HL-60 (cell line): Measurements from ENCODE around the gene ESPNL.

Experiments used
- DNase-seq, 2 experiments: peaks; one replicate each; pipeline ENCODE4 v3.0.0-alpha.2; 2010 to 2020; ENCODE audit warnings: low read depth in 1 of 2, low spot score in 1 of 2
- H3K27ac ChIP-seq: fragments of 250-450 bp; sonication (Bioruptor Pico); replicated peaks from 2 replicates; pipeline ENCODE4 v1.5.1; 2020; ENCODE audit warnings: mild to moderate bottlenecking, moderate library complexity
- H3K27me3 ChIP-seq: fragments of 250-450 bp; sonication (Bioruptor Pico); 2 replicates; pipeline ENCODE4 v1.5.1; 2021; ENCODE audit warnings: mild to moderate bottlenecking, moderate library complexity; ENCODE audit not compliant: insufficient read depth, poor library complexity, severe bottlenecking
- H3K4me3 ChIP-seq: replicated peaks from 2 replicates; pipeline ENCODE4 v1.5.1; 2011; ENCODE audit warnings: mild to moderate bottlenecking, control low read depth, low read length; ENCODE audit not compliant: insufficient read depth
- CTCF ChIP-seq: IDR thresholded peaks from one replicate; pipeline ENCODE4 v1.5.1; 2011; ENCODE audit warnings: low read length, control low read depth, inconsistent platforms; ENCODE audit not compliant: insufficient read depth
- GABPA ChIP-seq: IDR thresholded peaks from 2 replicates; pipeline ENCODE4 v1.6.1; 2012; ENCODE audit warnings: low read depth
- POLR2AphosphoS5 ChIP-seq: IDR thresholded peaks from 2 replicates; pipeline ENCODE4 v1.6.1; 2012; ENCODE audit warnings: low read depth
- REST ChIP-seq: IDR thresholded peaks from 2 replicates; pipeline ENCODE4 v1.6.1; 2012; ENCODE audit warnings: low read depth; ENCODE audit not compliant: insufficient replicate concordance
- SPI1 ChIP-seq: IDR thresholded peaks from 2 replicates; pipeline ENCODE4 v1.6.1; 2012; ENCODE audit warnings: low read depth, mild to moderate bottlenecking, borderline replicate concordance

Gene ESPNL

GRCh38 chr2:238127165-238128060 is 27.3 kb downstream of the ESPNL start:
- H3K27ac ChIP-seq, result no peak overlapping the region
- TF ChIP-seq POLR2AphosphoS5 (no peak), CTCF (no peak), GABPA (no peak), REST (no peak), SPI1 (no peak)

GRCh38 chr2:238128061-238128440 is 27.9 kb downstream of the ESPNL start:
- no peak overlapping the region for H3K4me3 ChIP-seq
- no peaks in the 10 kb centered on the region for H3K27me3 ChIP-seq
- no peak for DNase-seq
- H3K27ac ChIP-seq, result no peak overlapping the region
- TF ChIP-seq POLR2AphosphoS5 (no peak), CTCF (no peak), REST (no peak), GABPA (no peak), SPI1 (no peak)

More at GRCh38 chr2:238127165-238128060, 27.3 kb downstream of the ESPNL start:
- Histone ChIP-seq H3K4me3 (no peak overlapping the region), H3K27me3 (no peaks in the 10 kb centered on the region)
- no peak for DNase-seq

- H3K27me3 ChIP-seq, result no peaks in the 10 kb centered on the region
- DNase-seq, result no peak
- H3K27ac ChIP-seq, result no peak overlapping the region
- TF ChIP-seq REST (no peak), GABPA (no peak), POLR2AphosphoS5 (no peak), SPI1 (no peak)
- H3K4me3 ChIP-seq, result no peak overlapping the region
Observed at GRCh38 chr2:238128534-238129001, 28.4 kb downstream of the ESPNL start.
